ENCODE results near the gene TMEM50B.

Gene TMEM50B

DNA sequence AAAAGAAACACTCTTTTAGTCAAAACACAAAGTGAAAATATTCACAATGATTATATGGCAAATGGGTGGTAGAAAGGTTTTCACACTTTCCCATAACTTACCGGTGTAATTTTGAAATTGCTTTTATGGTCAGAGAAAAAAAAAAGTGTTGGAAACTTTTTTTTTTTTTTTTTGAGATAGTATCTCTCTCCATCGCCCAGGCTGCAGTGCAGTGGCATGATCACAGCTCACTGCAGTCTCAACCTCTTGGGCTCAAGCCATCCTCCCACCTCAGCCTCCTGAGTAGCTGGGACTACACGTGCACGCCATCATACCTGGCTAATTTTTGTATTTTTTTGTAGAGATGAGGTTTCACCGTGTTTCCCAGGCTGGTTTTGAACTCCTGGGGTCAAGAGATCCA is 73.3 kb downstream of the TMEM50B start:
- H3K9me3 ChIP-seq (ENCODE audit: control insufficient read depth, insufficient read depth, low read depth, low read length): no peaks in the 10 kb centered on the region

DNA sequence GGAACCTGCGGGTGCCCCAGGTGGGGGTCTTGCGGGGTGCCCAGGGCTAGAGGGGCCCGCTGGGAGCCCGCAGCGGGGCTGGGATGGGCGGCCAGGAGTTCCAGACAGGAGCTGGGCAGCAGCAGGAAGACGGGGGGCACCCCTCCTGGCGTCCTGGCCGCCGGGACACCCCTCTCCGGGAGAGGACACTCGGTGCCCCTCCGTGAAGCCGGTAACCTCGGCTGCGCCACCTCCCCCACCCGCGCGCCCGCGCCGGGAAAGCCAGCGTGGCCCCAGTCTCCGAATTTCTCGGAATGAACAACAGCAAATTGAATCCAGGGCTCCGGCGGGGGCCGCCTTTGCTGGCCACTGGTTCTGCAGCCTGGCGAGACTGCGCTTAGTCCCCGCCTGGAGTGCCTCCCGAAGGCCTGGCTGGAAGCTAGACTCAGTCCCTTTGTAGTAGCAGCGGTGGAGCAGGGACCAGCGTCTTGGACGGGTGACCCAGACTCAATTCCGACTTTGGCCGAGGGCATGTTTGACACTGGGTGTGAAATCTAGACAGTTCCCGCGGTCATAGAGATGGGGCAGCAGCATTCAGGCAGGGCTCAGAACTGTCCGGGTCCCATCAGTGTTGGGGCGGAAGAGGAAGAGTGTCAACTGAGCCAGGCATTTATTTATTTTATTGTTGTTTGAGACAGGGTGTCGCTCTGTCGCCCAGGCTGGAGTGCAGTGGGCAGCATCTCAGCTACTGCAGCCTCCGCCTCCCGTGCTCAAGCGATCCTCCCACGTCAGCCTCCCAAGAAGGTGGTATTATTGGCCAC is 75.8 kb downstream of the TMEM50B start:
- peak overlapping the region; percentile 69; the same call in 1 of the 2 replicates for H3K27ac ChIP-seq (ENCODE audit: low read depth, low read length)
- no peaks in the 10 kb centered on the region for H3K27me3 ChIP-seq (ENCODE audit: control insufficient read depth, insufficient read depth, low read length)
- H3K36me3 ChIP-seq (ENCODE audit: control insufficient read depth, insufficient read depth, low read length): no peaks in the 10 kb centered on the region; the same call in 1 of the 2 replicates
- H3K4me1 ChIP-seq (ENCODE audit: control insufficient read depth, insufficient read depth, low read length): peaks cover 14% of the 10 kb centered on the region
- H3K9ac ChIP-seq (ENCODE audit: low read length): peak overlapping the region; percentile 62
- H3K4me3 ChIP-seq (ENCODE audit: low read depth, low read length): peak overlapping the region; percentile 77
- no peaks in the 10 kb centered on the region for H3K9me3 ChIP-seq (ENCODE audit: control insufficient read depth, insufficient read depth, low read depth, low read length)

More for the DNA sequence above, 73.3 kb downstream of the TMEM50B start:
- Histone ChIP-seq H3K36me3 (ENCODE audit: control insufficient read depth, insufficient read depth, low read length) (peaks cover 7% of the 10 kb centered on the region), H3K4me3 (ENCODE audit: low read depth, low read length) (no peak overlapping the region), H3K27me3 (ENCODE audit: control insufficient read depth, insufficient read depth, low read length) (no peaks in the 10 kb centered on the region), H3K9ac (ENCODE audit: low read length) (no peak overlapping the region), H3K4me1 (ENCODE audit: control insufficient read depth, insufficient read depth, low read length) (peaks cover 14% of the 10 kb centered on the region), H3K27ac (ENCODE audit: low read depth, low read length) (no peak overlapping the region)

DNA sequence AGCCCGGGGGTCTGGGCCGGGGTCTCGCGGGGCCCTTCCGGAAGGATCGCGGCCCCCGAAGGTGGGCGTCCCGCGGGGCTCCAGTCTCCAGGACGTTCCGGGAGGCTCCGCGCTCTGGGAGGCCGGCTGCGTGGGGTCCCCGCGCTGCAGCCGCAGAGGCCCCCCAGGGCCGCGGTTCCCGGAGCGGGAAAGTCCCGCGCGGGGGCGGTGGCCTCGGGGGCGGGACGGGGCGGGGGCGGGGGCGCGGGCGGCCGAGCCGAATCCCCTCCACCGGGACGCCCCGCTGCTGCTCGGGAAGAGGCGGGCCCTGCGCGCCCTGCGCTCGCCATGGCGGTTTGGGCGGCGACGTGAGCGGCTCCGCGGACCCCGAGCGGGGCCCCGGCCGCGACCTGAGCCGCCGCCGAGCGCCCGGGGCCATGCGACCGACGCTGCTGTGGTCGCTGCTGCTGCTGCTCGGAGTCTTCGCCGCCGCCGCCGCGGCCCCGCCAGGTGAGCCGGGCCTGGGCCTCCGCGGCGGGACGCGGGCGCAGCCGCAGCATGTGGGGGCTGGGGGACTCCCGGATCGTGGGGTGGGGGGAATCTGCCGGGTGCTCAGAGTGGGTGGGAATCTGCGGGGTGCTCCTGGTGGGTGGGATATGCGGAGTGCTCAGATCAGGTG is 76.5 kb downstream of the TMEM50B start, which contains the start of gene IFNGR2:
IFNGR2 (plus strand) TSS at position 286 of the 658 bp plus-strand sequence; CDS start at position 417, 131 bp downstream.
- Histone ChIP-seq H3K9ac (ENCODE audit: low read length) (peak within 1 kb of the TSS; percentile 62), H3K27me3 (ENCODE audit: control insufficient read depth, insufficient read depth, low read length) (no peaks in the 10 kb centered on the region), H3K4me1 (ENCODE audit: control insufficient read depth, insufficient read depth, low read length) (peaks cover 14% of the 10 kb centered on the region), H3K36me3 (ENCODE audit: control insufficient read depth, insufficient read depth, low read length) (no peaks in the 10 kb centered on the region; the same call in 1 of the 2 replicates), H3K4me3 (ENCODE audit: low read depth, low read length) (peak within 1 kb of the TSS; percentile 77), H3K9me3 (ENCODE audit: control insufficient read depth, insufficient read depth, low read depth, low read length) (no peaks in the 10 kb centered on the region), H3K27ac (ENCODE audit: low read depth, low read length) (peak within 1 kb of the TSS; percentile 69; the same call in 1 of the 2 replicates)

DNA sequence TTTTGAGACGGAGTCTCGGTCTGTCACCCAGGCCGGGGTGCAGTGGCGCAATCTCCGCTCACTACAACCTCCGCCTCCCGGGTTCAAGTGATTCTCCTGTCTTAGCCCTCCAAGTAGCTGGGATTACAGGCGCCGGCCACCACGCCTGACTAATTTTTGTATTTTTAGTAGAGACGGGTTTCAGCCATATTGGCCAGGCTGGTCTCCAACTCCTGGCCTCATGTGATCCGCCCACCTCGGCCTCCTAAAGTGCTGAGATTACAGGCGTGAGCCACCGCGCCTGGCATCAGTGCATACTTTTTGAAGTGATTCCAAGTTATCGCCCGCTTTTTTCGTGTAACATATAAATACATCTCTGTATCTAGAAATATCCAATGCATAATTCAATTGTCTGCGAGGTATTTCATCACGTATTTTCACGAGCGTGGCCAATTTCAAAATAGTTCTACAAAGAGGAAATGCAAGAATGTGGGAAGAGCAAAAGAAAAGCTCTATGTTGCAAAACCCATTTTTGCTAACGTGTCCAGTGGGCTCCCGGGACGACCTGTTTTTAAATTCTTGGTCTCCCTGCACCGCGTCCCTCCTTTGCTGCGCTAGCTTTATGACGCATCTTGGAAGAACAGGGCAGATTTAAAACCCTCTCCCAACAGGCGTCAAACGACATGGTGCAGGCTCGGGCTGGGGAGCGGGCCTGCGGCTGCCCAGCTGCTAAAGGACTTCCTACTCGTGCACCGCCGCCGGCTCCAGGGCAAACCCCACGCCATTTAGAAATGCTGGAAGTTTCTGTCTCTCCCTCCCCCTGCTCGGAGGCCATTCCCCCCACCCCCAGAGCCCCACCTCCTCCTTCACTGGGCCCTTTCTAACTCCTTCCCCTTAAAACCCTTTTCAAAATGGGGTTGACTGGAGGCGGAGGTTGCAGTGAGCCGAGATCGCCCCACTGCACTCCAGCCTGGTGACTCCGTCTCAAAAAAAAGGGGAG is 77.5 kb downstream of the TMEM50B start:
- peak overlapping the region; percentile 77 for H3K4me3 ChIP-seq (ENCODE audit: low read depth, low read length)
- no peak overlapping the region for H3K9ac ChIP-seq (ENCODE audit: low read length)
- H3K27me3 ChIP-seq (ENCODE audit: control insufficient read depth, insufficient read depth, low read length): no peaks in the 10 kb centered on the region
- peaks cover 14% of the 10 kb centered on the region for H3K4me1 ChIP-seq (ENCODE audit: control insufficient read depth, insufficient read depth, low read length)
- no peak overlapping the region; the same call in 1 of the 2 replicates for H3K27ac ChIP-seq (ENCODE audit: low read depth, low read length)
- H3K9me3 ChIP-seq (ENCODE audit: control insufficient read depth, insufficient read depth, low read depth, low read length): no peaks in the 10 kb centered on the region
- H3K36me3 ChIP-seq (ENCODE audit: control insufficient read depth, insufficient read depth, low read length): no peaks in the 10 kb centered on the region; the same call in 1 of the 2 replicates

DNA sequence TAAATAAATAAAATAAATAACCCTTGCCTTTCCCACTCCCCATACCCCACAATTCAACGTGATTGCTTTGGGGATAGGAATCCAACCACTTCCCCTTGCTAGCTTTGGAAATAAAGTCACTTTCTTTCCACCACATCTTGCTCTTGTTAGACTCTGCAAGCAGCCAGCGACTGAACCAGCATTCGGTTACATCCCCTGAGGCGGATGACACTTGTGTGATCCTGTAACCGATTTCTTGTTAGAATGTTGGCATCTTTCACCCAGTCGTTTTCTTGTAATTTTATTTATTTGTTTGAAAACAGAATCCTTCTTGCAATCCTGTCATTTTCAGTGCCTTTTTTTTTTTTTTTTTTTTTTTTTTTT is 78.2 kb downstream of the TMEM50B start:
- H3K9me3 ChIP-seq (ENCODE audit: control insufficient read depth, insufficient read depth, low read depth, low read length): no peaks in the 10 kb centered on the region
- H3K9ac ChIP-seq (ENCODE audit: low read length): no peak overlapping the region
- H3K4me1 ChIP-seq (ENCODE audit: control insufficient read depth, insufficient read depth, low read length): peaks cover 14% of the 10 kb centered on the region
- no peaks in the 10 kb centered on the region for H3K27me3 ChIP-seq (ENCODE audit: control insufficient read depth, insufficient read depth, low read length)
- H3K27ac ChIP-seq (ENCODE audit: low read depth, low read length): no peak overlapping the region
- H3K4me3 ChIP-seq (ENCODE audit: low read depth, low read length): no peak overlapping the region
- no peaks in the 10 kb centered on the region for H3K36me3 ChIP-seq (ENCODE audit: control insufficient read depth, insufficient read depth, low read length)

All from HUES6 (cell line).